ENCODE data around the gene PARP14.
A peak's percentile ranks its signal among the peaks of the same experiment; 100 is the strongest.

The PARP14 gene

GRCh38 chr3:122773944-122774509 is 93.4 kb downstream of the PARP14 start:
- DNase-seq (ENCODE audit: low read depth) = no peak
- TF ChIP-seq CTCF (IDR thresholded peaks at IDR 0.05; ENCODE audit: low read length, missing control alignments) = no peak
- H3K4me3 ChIP-seq (replicated peaks; ENCODE audit: low read depth, low read length) = no peak overlapping the region

GRCh38 chr3:122774564-122774963 is 93.9 kb downstream of the PARP14 start:
- no peak for TF ChIP-seq CTCF (IDR thresholded peaks at IDR 0.05; ENCODE audit: low read length, missing control alignments)
- no peak overlapping the region for H3K4me3 ChIP-seq (replicated peaks; ENCODE audit: low read depth, low read length)
- DNase-seq (ENCODE audit: low read depth) = peak; percentile 24

GRCh38 chr3:122776675-122777468 is 96.2 kb downstream of the PARP14 start:
- no peak overlapping the region for H3K4me3 ChIP-seq (replicated peaks; ENCODE audit: low read depth, low read length)
- no peak for TF ChIP-seq CTCF (IDR thresholded peaks at IDR 0.05; ENCODE audit: low read length, missing control alignments)
- no peak for DNase-seq (ENCODE audit: low read depth)

- H3K4me3 ChIP-seq (replicated peaks; ENCODE audit: low read depth, low read length) = no peak overlapping the region
- DNase-seq (ENCODE audit: low read depth) = no peak
- no peak for TF ChIP-seq CTCF (IDR thresholded peaks at IDR 0.05; ENCODE audit: low read length, missing control alignments)
Observed at GRCh38 chr3:122777563-122777962, 96.9 kb downstream of the PARP14 start.

Measured in fibroblast of pulmonary artery (primary cell).